ENCODE results near the gene MTHFSD.
A peak's percentile ranks its signal among the peaks of the same experiment; 100 is the strongest.

MTHFSD gene

GRCh38 chr16:86575754-86576557 lies 20.9 kb upstream of the MTHFSD start:
- peak overlapping the region in 4 of 5 donors; percentile 22 to 39 (median 36) for H3K4me3 ChIP-seq (ENCODE audit: low read depth in 1 of 5, low read length in 5 of 5)
- no peaks in the 10 kb centered on the region for H3K9me3 ChIP-seq (ENCODE audit: control insufficient read depth in 5 of 5, low read length in 5 of 5)
- H3K9ac ChIP-seq (ENCODE audit: low read length in 5 of 5), result no peak overlapping the region
- peaks cover 0 to 17% (median 8%) of the 10 kb centered on the region in 5 donors for H3K4me1 ChIP-seq (ENCODE audit: control insufficient read depth in 5 of 5, insufficient read depth in 5 of 5, low read length in 5 of 5)
- no peak overlapping the region for H3K27ac ChIP-seq (ENCODE audit: low read depth, low read length)
- peaks cover 65 to 93% (median 77%) of the 10 kb centered on the region in 5 donors for H3K27me3 ChIP-seq (ENCODE audit: control insufficient read depth in 5 of 5, insufficient read depth in 4 of 5, low read length in 5 of 5)
- no peaks in the 10 kb centered on the region for H3K36me3 ChIP-seq (ENCODE audit: control insufficient read depth in 5 of 5, insufficient read depth in 5 of 5, low read length in 5 of 5)

- peak overlapping the region in 1 of 5 donors; percentile 38 for H3K4me3 ChIP-seq (ENCODE audit: low read depth in 1 of 5, low read length in 5 of 5)
Measured at GRCh38 chr16:86575095-86575685, 20.2 kb upstream of the MTHFSD start.

GRCh38 chr16:86574646-86575045 lies 19.6 kb upstream of the MTHFSD start:
- Histone ChIP-seq H3K36me3 (ENCODE audit: control insufficient read depth in 5 of 5, insufficient read depth in 5 of 5, low read length in 5 of 5) (no peaks in the 10 kb centered on the region), H3K9me3 (ENCODE audit: control insufficient read depth in 5 of 5, low read length in 5 of 5) (no peaks in the 10 kb centered on the region), H3K4me3 (ENCODE audit: low read depth in 1 of 5, low read length in 5 of 5) (no peak overlapping the region), H3K27me3 (ENCODE audit: control insufficient read depth in 5 of 5, insufficient read depth in 4 of 5, low read length in 5 of 5) (peaks cover 70 to 92% (median 84%) of the 10 kb centered on the region in 5 donors), H3K9ac (ENCODE audit: low read length in 5 of 5) (no peak overlapping the region), H3K27ac (ENCODE audit: low read depth, low read length) (no peak overlapping the region), H3K4me1 (ENCODE audit: control insufficient read depth in 5 of 5, insufficient read depth in 5 of 5, low read length in 5 of 5) (peaks cover 0 to 17% (median 8%) of the 10 kb centered on the region in 5 donors)

More at GRCh38 chr16:86575095-86575685, 20.2 kb upstream of the MTHFSD start:
- Histone ChIP-seq H3K4me1 (ENCODE audit: control insufficient read depth in 5 of 5, insufficient read depth in 5 of 5, low read length in 5 of 5) (peaks cover 0 to 17% (median 8%) of the 10 kb centered on the region in 5 donors), H3K27me3 (ENCODE audit: control insufficient read depth in 5 of 5, insufficient read depth in 4 of 5, low read length in 5 of 5) (peaks cover 71 to 93% (median 83%) of the 10 kb centered on the region in 5 donors), H3K9me3 (ENCODE audit: control insufficient read depth in 5 of 5, low read length in 5 of 5) (no peaks in the 10 kb centered on the region), H3K36me3 (ENCODE audit: control insufficient read depth in 5 of 5, insufficient read depth in 5 of 5, low read length in 5 of 5) (no peaks in the 10 kb centered on the region), H3K27ac (ENCODE audit: low read depth, low read length) (no peak overlapping the region), H3K9ac (ENCODE audit: low read length in 5 of 5) (no peak overlapping the region)

GRCh38 chr16:86573646-86574508 lies 18.8 kb upstream of the MTHFSD start:
- H3K4me1 ChIP-seq (ENCODE audit: control insufficient read depth in 5 of 5, insufficient read depth in 5 of 5, low read length in 5 of 5), result peaks cover 0 to 17% (median 8%) of the 10 kb centered on the region in 5 donors
- no peak overlapping the region for H3K9ac ChIP-seq (ENCODE audit: low read length in 5 of 5)
- no peak overlapping the region for H3K4me3 ChIP-seq (ENCODE audit: low read depth in 1 of 5, low read length in 5 of 5)
- peaks cover 69 to 90% (median 82%) of the 10 kb centered on the region in 5 donors for H3K27me3 ChIP-seq (ENCODE audit: control insufficient read depth in 5 of 5, insufficient read depth in 4 of 5, low read length in 5 of 5)
- no peaks in the 10 kb centered on the region for H3K9me3 ChIP-seq (ENCODE audit: control insufficient read depth in 5 of 5, low read length in 5 of 5)
- no peak overlapping the region for H3K27ac ChIP-seq (ENCODE audit: low read depth, low read length)
- no peaks in the 10 kb centered on the region for H3K36me3 ChIP-seq (ENCODE audit: control insufficient read depth in 5 of 5, insufficient read depth in 5 of 5, low read length in 5 of 5)

GRCh38 chr16:86573215-86573614 lies 18.2 kb upstream of the MTHFSD start:
- H3K27ac ChIP-seq (ENCODE audit: low read depth, low read length), result no peak overlapping the region
- H3K9ac ChIP-seq (ENCODE audit: low read length in 5 of 5), result no peak overlapping the region
- H3K4me1 ChIP-seq (ENCODE audit: control insufficient read depth in 5 of 5, insufficient read depth in 5 of 5, low read length in 5 of 5), result peaks cover 0 to 14% (median 8%) of the 10 kb centered on the region in 5 donors
- H3K9me3 ChIP-seq (ENCODE audit: control insufficient read depth in 5 of 5, low read length in 5 of 5), result no peaks in the 10 kb centered on the region
- H3K4me3 ChIP-seq (ENCODE audit: low read depth in 1 of 5, low read length in 5 of 5), result no peak overlapping the region
- H3K36me3 ChIP-seq (ENCODE audit: control insufficient read depth in 5 of 5, insufficient read depth in 5 of 5, low read length in 5 of 5), result no peaks in the 10 kb centered on the region
- H3K27me3 ChIP-seq (ENCODE audit: control insufficient read depth in 5 of 5, insufficient read depth in 4 of 5, low read length in 5 of 5), result peaks cover 64 to 88% (median 79%) of the 10 kb centered on the region in 5 donors

GRCh38 chr16:86572606-86573005 lies 17.6 kb upstream of the MTHFSD start:
- no peaks in the 10 kb centered on the region for H3K36me3 ChIP-seq (ENCODE audit: control insufficient read depth in 5 of 5, insufficient read depth in 5 of 5, low read length in 5 of 5)
- peaks cover 0 to 14% (median 8%) of the 10 kb centered on the region in 5 donors for H3K4me1 ChIP-seq (ENCODE audit: control insufficient read depth in 5 of 5, insufficient read depth in 5 of 5, low read length in 5 of 5)
- H3K4me3 ChIP-seq (ENCODE audit: low read depth in 1 of 5, low read length in 5 of 5), result no peak overlapping the region
- no peak overlapping the region for H3K27ac ChIP-seq (ENCODE audit: low read depth, low read length)
- H3K27me3 ChIP-seq (ENCODE audit: control insufficient read depth in 5 of 5, insufficient read depth in 4 of 5, low read length in 5 of 5), result peaks cover 65 to 85% (median 77%) of the 10 kb centered on the region in 5 donors
- no peak overlapping the region for H3K9ac ChIP-seq (ENCODE audit: low read length in 5 of 5)
- H3K9me3 ChIP-seq (ENCODE audit: control insufficient read depth in 5 of 5, low read length in 5 of 5), result no peaks in the 10 kb centered on the region

GRCh38 chr16:86572041-86572521 lies 17.0 kb upstream of the MTHFSD start:
- Histone ChIP-seq H3K4me1 (ENCODE audit: control insufficient read depth in 5 of 5, insufficient read depth in 5 of 5, low read length in 5 of 5) (peaks cover 0 to 16% (median 10%) of the 10 kb centered on the region in 5 donors), H3K9ac (ENCODE audit: low read length in 5 of 5) (no peak overlapping the region), H3K27ac (ENCODE audit: low read depth, low read length) (no peak overlapping the region), H3K9me3 (ENCODE audit: control insufficient read depth in 5 of 5, low read length in 5 of 5) (no peaks in the 10 kb centered on the region), H3K27me3 (ENCODE audit: control insufficient read depth in 5 of 5, insufficient read depth in 4 of 5, low read length in 5 of 5) (peaks cover 65 to 85% (median 77%) of the 10 kb centered on the region in 5 donors), H3K36me3 (ENCODE audit: control insufficient read depth in 5 of 5, insufficient read depth in 5 of 5, low read length in 5 of 5) (no peaks in the 10 kb centered on the region), H3K4me3 (ENCODE audit: low read depth in 1 of 5, low read length in 5 of 5) (no peak overlapping the region)

- Histone ChIP-seq H3K27ac (ENCODE audit: low read depth, low read length) (no peak overlapping the region), H3K9me3 (ENCODE audit: control insufficient read depth in 5 of 5, low read length in 5 of 5) (no peaks in the 10 kb centered on the region), H3K4me1 (ENCODE audit: control insufficient read depth in 5 of 5, insufficient read depth in 5 of 5, low read length in 5 of 5) (peaks cover 0 to 19% (median 12%) of the 10 kb centered on the region in 5 donors), H3K4me3 (ENCODE audit: low read depth in 1 of 5, low read length in 5 of 5) (no peak overlapping the region), H3K36me3 (ENCODE audit: control insufficient read depth in 5 of 5, insufficient read depth in 5 of 5, low read length in 5 of 5) (no peaks in the 10 kb centered on the region), H3K9ac (ENCODE audit: low read length in 5 of 5) (no peak overlapping the region), H3K27me3 (ENCODE audit: control insufficient read depth in 5 of 5, insufficient read depth in 4 of 5, low read length in 5 of 5) (peaks cover 59 to 83% (median 72%) of the 10 kb centered on the region in 5 donors)
Measured at GRCh38 chr16:86571530-86571915, 16.5 kb upstream of the MTHFSD start.

GRCh38 chr16:86570558-86571529 lies 15.8 kb upstream of the MTHFSD start:
- Histone ChIP-seq H3K4me1 (ENCODE audit: control insufficient read depth in 5 of 5, insufficient read depth in 5 of 5, low read length in 5 of 5) (peaks cover 0 to 15% (median 12%) of the 10 kb centered on the region in 5 donors), H3K27ac (ENCODE audit: low read depth, low read length) (no peak overlapping the region), H3K9ac (ENCODE audit: low read length in 5 of 5) (no peak overlapping the region), H3K27me3 (ENCODE audit: control insufficient read depth in 5 of 5, insufficient read depth in 4 of 5, low read length in 5 of 5) (peaks cover 59 to 85% (median 71%) of the 10 kb centered on the region in 5 donors), H3K4me3 (ENCODE audit: low read depth in 1 of 5, low read length in 5 of 5) (no peak overlapping the region), H3K9me3 (ENCODE audit: control insufficient read depth in 5 of 5, low read length in 5 of 5) (no peaks in the 10 kb centered on the region), H3K36me3 (ENCODE audit: control insufficient read depth in 5 of 5, insufficient read depth in 5 of 5, low read length in 5 of 5) (no peaks in the 10 kb centered on the region)

Measured in subcutaneous abdominal adipose tissue (tissue), 5 donors.